Esophagus muscularis mucosa (tissue), 4 donors: ENCODE measurements around the gene ADORA1. TPM values are rescaled to one million over a fixed set of nuclear protein-coding genes. Genes with fewer than 3 reads are reported as not detected.

ENCODE experiments used
- DNase-seq: peaks from one replicate; pipeline ENCODE4 v3.0.0-alpha.2; 2017; ENCODE audit errors: extremely low spot score
- H3K27ac ChIP-seq, 4 donors: fragments of 200-600 bp; sonication (generic); replicated peaks in 1 of 4; 1 replicate in 3 of 4; 2 replicates in 1 of 4; pipeline ENCODE4 v1.5.1; 2016 to 2019; ENCODE audit warnings: mild to moderate bottlenecking in 1 of 4
- H3K27me3 ChIP-seq, 4 donors: fragments of 200-600 bp; sonication (generic); one replicate each; pipeline versions ENCODE4 v1.5.1 to v1.6.0; 2016 to 2019
- H3K36me3 ChIP-seq, 4 donors: fragments of 200-600 bp; sonication (generic); one replicate each; pipeline ENCODE4 v1.5.1; 2016 to 2019
- H3K4me1 ChIP-seq, 4 donors: fragments of 200-600 bp; sonication (generic); one replicate each; pipeline ENCODE4 v1.5.1; 2016 to 2019
- H3K4me3 ChIP-seq, 4 donors: fragments of 200-600 bp; sonication (generic); 1 replicate in 2 of 4; 2 replicates in 2 of 4; pipeline ENCODE4 v1.5.1; 2016 to 2019; ENCODE audit warnings: mild to moderate bottlenecking in 4 of 4, moderate library complexity in 1 of 4
- H3K9me3 ChIP-seq, 4 donors: fragments of 200-600 bp; sonication (generic); 1 replicate in 3 of 4; 2 replicates in 1 of 4; pipeline ENCODE4 v1.5.1; 2016 to 2019
- EP300 ChIP-seq: sonication (generic); formaldehyde crosslinking; IDR thresholded peaks from one replicate; pipeline ENCODE4 v1.6.1; 2017; ENCODE audit warnings: antibody characterized with exemption
- POLR2A ChIP-seq: fragments of 450-650 bp; IDR thresholded peaks from one replicate; pipeline ENCODE4 v1.6.1; 2017; ENCODE audit warnings: antibody characterized with exemption, moderate library complexity, mild to moderate bottlenecking, low read depth
- POLR2AphosphoS5 ChIP-seq, 2 donors: sonication (generic); formaldehyde crosslinking; IDR thresholded peaks; one replicate each; pipeline ENCODE4 v1.6.1; 2017; ENCODE audit warnings: antibody characterized with exemption in 2 of 2
- WGBS: methylation state at CpG from one replicate; pipeline ENCODE4 v1.1.5; 2018; 5-methylcytosine and 5-hydroxymethylcytosine counted together
- intact Hi-C: fragments of 100-400 bp; cut with DNase I; formaldehyde crosslinking; loops from one replicate; pipeline ENCODE4 v1.15.1; 2023
- total RNA-seq, 4 donors: library from RNA; depleted of rRNA; stranded (reverse); fragments of >200 nt; gene quantifications; one replicate each; pipeline versions ENCODE4 v1.1.0 to v1.2.1, GENCODE V29; 2016
- TF ChIP-seq, protein P1 (sequence below), 3 experiments: fragments of 200-600 bp in 2 of 3; fragments of 450-650 bp in 1 of 3; sonication (generic) in 2 of 3; IDR thresholded peaks; one replicate each; pipeline ENCODE4 v1.5.1; 2017 to 2019; ENCODE audit warnings: antibody characterized with exemption in 3 of 3, mild to moderate bottlenecking in 2 of 3, moderate library complexity in 1 of 3

The ADORA1 gene
- total RNA-seq, 4 donors from 2014 or later: 0.34 to 1.7 (median 0.80) TPM

DNA sequence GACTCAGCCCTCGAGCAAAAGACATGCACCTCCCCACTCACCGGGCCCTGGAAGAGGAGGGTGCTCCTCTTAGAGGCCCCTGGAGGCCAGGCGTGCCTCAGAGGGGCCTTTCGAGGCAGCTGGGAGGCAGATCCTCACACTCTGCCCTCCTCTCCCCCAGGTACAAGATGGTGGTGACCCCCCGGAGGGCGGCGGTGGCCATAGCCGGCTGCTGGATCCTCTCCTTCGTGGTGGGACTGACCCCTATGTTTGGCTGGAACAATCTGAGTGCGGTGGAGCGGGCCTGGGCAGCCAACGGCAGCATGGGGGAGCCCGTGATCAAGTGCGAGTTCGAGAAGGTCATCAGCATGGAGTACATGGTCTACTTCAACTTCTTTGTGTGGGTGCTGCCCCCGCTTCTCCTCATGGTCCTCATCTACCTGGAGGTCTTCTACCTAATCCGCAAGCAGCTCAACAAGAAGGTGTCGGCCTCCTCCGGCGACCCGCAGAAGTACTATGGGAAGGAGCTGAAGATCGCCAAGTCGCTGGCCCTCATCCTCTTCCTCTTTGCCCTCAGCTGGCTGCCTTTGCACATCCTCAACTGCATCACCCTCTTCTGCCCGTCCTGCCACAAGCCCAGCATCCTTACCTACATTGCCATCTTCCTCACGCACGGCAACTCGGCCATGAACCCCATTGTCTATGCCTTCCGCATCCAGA lies 37.7 kb downstream of the ADORA1 start:
- DNase-seq: no peak
- intact Hi-C loops: no loop called here
- Histone ChIP-seq H3K27me3 (peaks cover 0 to 19% (median 0%) of the 10 kb centered on the region in 4 donors), H3K27ac (no peak overlapping the region), H3K9me3 (no peaks in the 10 kb centered on the region), H3K36me3 (no peaks in the 10 kb centered on the region), H3K4me1 (no peaks in the 10 kb centered on the region), H3K4me3 (no peak overlapping the region)
- 93% methylated on average over 21 of the region's 28 CpGs for WGBS
- TF ChIP-seq, protein P1, sequence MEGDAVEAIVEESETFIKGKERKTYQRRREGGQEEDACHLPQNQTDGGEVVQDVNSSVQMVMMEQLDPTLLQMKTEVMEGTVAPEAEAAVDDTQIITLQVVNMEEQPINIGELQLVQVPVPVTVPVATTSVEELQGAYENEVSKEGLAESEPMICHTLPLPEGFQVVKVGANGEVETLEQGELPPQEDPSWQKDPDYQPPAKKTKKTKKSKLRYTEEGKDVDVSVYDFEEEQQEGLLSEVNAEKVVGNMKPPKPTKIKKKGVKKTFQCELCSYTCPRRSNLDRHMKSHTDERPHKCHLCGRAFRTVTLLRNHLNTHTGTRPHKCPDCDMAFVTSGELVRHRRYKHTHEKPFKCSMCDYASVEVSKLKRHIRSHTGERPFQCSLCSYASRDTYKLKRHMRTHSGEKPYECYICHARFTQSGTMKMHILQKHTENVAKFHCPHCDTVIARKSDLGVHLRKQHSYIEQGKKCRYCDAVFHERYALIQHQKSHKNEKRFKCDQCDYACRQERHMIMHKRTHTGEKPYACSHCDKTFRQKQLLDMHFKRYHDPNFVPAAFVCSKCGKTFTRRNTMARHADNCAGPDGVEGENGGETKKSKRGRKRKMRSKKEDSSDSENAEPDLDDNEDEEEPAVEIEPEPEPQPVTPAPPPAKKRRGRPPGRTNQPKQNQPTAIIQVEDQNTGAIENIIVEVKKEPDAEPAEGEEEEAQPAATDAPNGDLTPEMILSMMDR (IDR thresholded peaks at IDR 0.05): no peak
- TF ChIP-seq EP300: no peak
- TF ChIP-seq POLR2A: no peak
- no peak for TF ChIP-seq POLR2AphosphoS5 (IDR thresholded peaks at IDR 0.05)

DNA sequence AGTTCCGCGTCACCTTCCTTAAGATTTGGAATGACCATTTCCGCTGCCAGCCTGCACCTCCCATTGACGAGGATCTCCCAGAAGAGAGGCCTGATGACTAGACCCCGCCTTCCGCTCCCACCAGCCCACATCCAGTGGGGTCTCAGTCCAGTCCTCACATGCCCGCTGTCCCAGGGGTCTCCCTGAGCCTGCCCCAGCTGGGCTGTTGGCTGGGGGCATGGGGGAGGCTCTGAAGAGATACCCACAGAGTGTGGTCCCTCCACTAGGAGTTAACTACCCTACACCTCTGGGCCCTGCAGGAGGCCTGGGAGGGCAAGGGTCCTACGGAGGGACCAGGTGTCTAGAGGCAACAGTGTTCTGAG lies 38.3 kb downstream of the ADORA1 start:
- H3K27ac ChIP-seq: no peak overlapping the region
- H3K9me3 ChIP-seq: no peaks in the 10 kb centered on the region
- no peak overlapping the region for H3K4me3 ChIP-seq
- TF ChIP-seq POLR2AphosphoS5 (IDR thresholded peaks at IDR 0.05): no peak
- no peak for TF ChIP-seq POLR2A
- peaks cover 0 to 19% (median 0%) of the 10 kb centered on the region in 4 donors for H3K27me3 ChIP-seq
- no peaks in the 10 kb centered on the region for H3K4me1 ChIP-seq
- no peaks in the 10 kb centered on the region for H3K36me3 ChIP-seq
- intact Hi-C loops: no loop called here
- DNase-seq: no peak
- WGBS: 97% methylated on average over 7 of the region's 8 CpGs

DNA sequence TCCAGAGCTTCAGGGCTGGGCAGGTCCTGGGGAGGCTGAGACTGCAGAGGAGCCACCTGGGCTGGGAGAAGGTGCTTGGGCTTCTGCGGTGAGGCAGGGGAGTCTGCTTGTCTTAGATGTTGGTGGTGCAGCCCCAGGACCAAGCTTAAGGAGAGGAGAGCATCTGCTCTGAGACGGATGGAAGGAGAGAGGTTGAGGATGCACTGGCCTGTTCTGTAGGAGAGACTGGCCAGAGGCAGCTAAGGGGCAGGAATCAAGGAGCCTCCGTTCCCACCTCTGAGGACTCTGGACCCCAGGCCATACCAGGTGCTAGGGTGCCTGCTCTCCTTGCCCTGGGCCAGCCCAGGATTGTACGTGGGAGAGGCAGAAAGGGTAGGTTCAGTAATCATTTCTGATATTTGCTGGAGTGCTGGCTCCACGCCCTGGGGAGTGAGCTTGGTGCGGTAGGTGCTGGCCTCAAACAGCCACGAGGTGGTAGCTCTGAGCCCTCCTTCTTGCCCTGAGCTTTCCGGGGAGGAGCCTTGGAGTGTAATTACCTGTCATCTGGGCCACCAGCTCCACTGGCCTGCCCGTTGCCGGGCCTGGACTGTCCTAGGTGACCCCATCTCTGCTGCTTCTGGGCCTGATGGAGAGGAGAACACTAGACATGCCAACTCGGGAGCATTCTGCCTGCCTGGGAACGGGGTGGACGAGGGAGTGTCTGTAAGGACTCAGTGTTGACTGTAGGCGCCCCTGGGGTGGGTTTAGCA lies 38.8 kb downstream of the ADORA1 start:
- DNase-seq: no peak
- Histone ChIP-seq H3K27me3 (peaks cover 0 to 19% (median 0%) of the 10 kb centered on the region in 4 donors), H3K36me3 (no peaks in the 10 kb centered on the region), H3K4me1 (no peaks in the 10 kb centered on the region), H3K27ac (no peak overlapping the region), H3K4me3 (no peak overlapping the region), H3K9me3 (no peaks in the 10 kb centered on the region)
- 77% methylated on average over 6 of the region's 14 CpGs for WGBS
- TF ChIP-seq POLR2AphosphoS5 (IDR thresholded peaks at IDR 0.05) (no peak), EP300 (no peak), POLR2A (no peak)
- TF ChIP-seq, protein P1 (IDR thresholded peaks at IDR 0.05): no peak
- intact Hi-C loops: no loop called here

DNA sequence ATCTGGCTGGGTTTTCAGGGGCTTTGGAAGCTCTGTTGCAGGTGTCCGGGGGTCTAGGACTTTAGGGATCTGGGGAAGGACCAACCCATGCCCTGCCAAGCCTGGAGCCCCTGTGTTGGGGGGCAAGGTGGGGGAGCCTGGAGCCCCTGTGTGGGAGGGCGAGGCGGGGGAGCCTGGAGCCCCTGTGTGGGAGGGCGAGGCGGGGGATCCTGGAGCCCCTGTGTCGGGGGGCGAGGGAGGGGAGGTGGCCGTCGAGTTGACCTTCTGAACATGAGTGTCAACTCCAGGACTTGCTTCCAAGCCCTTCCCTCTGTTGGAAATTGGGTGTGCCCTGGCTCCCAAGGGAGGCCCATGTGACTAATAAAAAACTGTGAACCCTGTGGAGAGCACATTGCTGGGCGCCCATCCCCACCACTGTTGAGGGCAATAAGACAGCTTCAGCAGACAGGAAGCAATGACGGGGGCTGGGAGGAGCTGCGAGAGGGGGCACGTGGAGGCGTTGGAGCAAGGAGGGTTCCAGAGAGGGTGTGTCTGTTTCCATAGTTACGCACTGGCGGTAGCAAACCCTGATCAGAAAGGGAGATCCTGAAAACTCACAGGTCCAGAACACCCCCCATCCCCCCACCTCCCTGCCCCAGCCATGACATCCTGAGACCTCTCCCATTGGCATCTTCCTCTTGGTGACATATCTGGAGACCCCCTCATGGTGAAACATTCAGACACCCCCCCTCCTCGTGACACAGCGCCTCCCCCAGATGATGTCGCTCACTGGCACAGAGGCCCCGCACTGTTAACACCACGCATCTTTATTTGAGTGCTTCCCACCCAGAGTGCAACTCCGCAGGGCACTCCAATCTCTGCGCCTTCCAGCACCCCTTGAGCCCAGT lies 39.7 kb downstream of the ADORA1 start:
- Histone ChIP-seq H3K4me1 (no peaks in the 10 kb centered on the region), H3K27ac (no peak overlapping the region), H3K36me3 (no peaks in the 10 kb centered on the region), H3K27me3 (peaks cover 0 to 12% (median 0%) of the 10 kb centered on the region in 4 donors), H3K4me3 (no peak overlapping the region), H3K9me3 (no peaks in the 10 kb centered on the region)
- intact Hi-C loops: no loop called here
- no peak for TF ChIP-seq POLR2AphosphoS5 (IDR thresholded peaks at IDR 0.05)
- TF ChIP-seq POLR2A: no peak
- no peak for TF ChIP-seq EP300
- TF ChIP-seq, protein P1 (IDR thresholded peaks at IDR 0.05): no peak
- no peak for DNase-seq
- 85% methylated on average over 17 of the region's 23 CpGs for WGBS

DNA sequence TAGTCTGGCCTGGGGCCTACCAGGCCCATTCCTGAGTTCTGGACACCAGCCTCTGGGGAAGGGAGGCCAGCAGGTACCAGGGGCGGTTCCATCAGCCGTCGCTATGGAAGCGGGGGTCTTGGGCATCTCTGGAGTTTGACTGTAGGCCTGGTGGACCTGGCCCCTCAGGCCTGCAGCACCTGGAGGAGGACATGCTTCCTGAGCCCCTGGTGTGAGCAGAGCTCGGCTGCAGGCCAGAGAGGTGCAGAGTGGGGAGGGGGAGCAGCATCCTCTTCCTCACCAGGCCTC lies 40.3 kb downstream of the ADORA1 start:
- Histone ChIP-seq H3K4me1 (no peaks in the 10 kb centered on the region), H3K36me3 (no peaks in the 10 kb centered on the region), H3K9me3 (no peaks in the 10 kb centered on the region), H3K27ac (no peak overlapping the region), H3K27me3 (peaks cover 0 to 7% (median 0%) of the 10 kb centered on the region in 4 donors), H3K4me3 (no peak overlapping the region)
- WGBS: 67% methylated on average over 1 of the region's 5 CpGs
- intact Hi-C loops: no loop called here
- DNase-seq: no peak
- TF ChIP-seq, protein P1 (IDR thresholded peaks at IDR 0.05): no peak
- TF ChIP-seq EP300: no peak
- TF ChIP-seq POLR2AphosphoS5 (IDR thresholded peaks at IDR 0.05): no peak
- no peak for TF ChIP-seq POLR2A
